ENCODE measurements around the gene OTOP3.

The OTOP3 gene

GRCh38 chr17:74951680-74952421 is 16.2 kb downstream of the OTOP3 start:
- H3K27me3 ChIP-seq (ENCODE audit: control insufficient read depth, insufficient read depth, low read length, poor library complexity, severe bottlenecking), result peaks cover 4% of the 10 kb centered on the region
- no peak overlapping the region for H3K4me3 ChIP-seq (ENCODE audit: insufficient read depth, low read depth, low read length)
- H3K9me3 ChIP-seq (ENCODE audit: control insufficient read depth, low read length), result no peaks in the 10 kb centered on the region
- no peak overlapping the region for H3K27ac ChIP-seq (ENCODE audit: insufficient read depth, low read depth, low read length, poor library complexity, severe bottlenecking)
- WGBS, 2 experiments, result 85% methylated on average over 32 of the region's 32 CpGs
- H3K36me3 ChIP-seq (ENCODE audit: control insufficient read depth, insufficient read depth, low read length), result no peaks in the 10 kb centered on the region
- H3K4me1 ChIP-seq (ENCODE audit: control insufficient read depth, insufficient read depth, low read length), result no peaks in the 10 kb centered on the region

GRCh38 chr17:74952431-74953133 is 16.9 kb downstream of the OTOP3 start:
- peaks cover 4% of the 10 kb centered on the region for H3K27me3 ChIP-seq (ENCODE audit: control insufficient read depth, insufficient read depth, low read length, poor library complexity, severe bottlenecking)

GRCh38 chr17:74953134-74953687 is 17.5 kb downstream of the OTOP3 start:
- Histone ChIP-seq H3K27me3 (ENCODE audit: control insufficient read depth, insufficient read depth, low read length, poor library complexity, severe bottlenecking) (peaks cover 6% of the 10 kb centered on the region), H3K4me3 (ENCODE audit: insufficient read depth, low read depth, low read length) (no peak overlapping the region), H3K27ac (ENCODE audit: insufficient read depth, low read depth, low read length, poor library complexity, severe bottlenecking) (no peak overlapping the region), H3K9me3 (ENCODE audit: control insufficient read depth, low read length) (no peaks in the 10 kb centered on the region), H3K4me1 (ENCODE audit: control insufficient read depth, insufficient read depth, low read length) (no peaks in the 10 kb centered on the region), H3K36me3 (ENCODE audit: control insufficient read depth, insufficient read depth, low read length) (no peaks in the 10 kb centered on the region)
- 91 to 92% methylated on average over 11 of the region's 11 CpGs for WGBS, 2 experiments

More at GRCh38 chr17:74952431-74953133, 16.9 kb downstream of the OTOP3 start:
- Histone ChIP-seq H3K9me3 (ENCODE audit: control insufficient read depth, low read length) (no peaks in the 10 kb centered on the region), H3K36me3 (ENCODE audit: control insufficient read depth, insufficient read depth, low read length) (no peaks in the 10 kb centered on the region), H3K4me1 (ENCODE audit: control insufficient read depth, insufficient read depth, low read length) (no peaks in the 10 kb centered on the region), H3K27ac (ENCODE audit: insufficient read depth, low read depth, low read length, poor library complexity, severe bottlenecking) (no peak overlapping the region), H3K4me3 (ENCODE audit: insufficient read depth, low read depth, low read length) (no peak overlapping the region)
- 91% methylated on average over 24 of the region's 24 CpGs for WGBS, 2 experiments

DNA sequence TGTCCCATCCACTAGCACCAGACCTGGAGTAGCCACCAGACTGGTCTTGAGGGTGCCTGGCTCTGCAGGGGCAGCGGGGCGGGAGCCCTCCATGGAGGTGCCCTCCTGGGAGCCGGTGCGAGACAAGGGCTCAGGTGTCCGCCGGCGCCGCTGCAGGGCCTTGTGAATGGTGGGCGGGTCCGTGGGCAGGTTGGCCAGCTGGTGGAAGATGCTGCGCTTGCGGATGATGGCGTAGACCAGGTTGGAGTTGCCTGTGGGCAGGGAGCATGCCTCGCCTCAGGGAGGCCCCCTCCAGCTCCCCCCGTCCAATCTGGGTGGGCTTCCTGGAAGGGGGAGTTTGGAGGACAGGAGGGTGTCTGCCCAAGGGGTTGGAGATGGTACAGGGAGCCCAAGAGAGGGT is 18.4 kb downstream of the OTOP3 start:
- Histone ChIP-seq H3K4me1 (ENCODE audit: control insufficient read depth, insufficient read depth, low read length) (no peaks in the 10 kb centered on the region), H3K27me3 (ENCODE audit: control insufficient read depth, insufficient read depth, low read length, poor library complexity, severe bottlenecking) (peaks cover 15% of the 10 kb centered on the region), H3K4me3 (ENCODE audit: insufficient read depth, low read depth, low read length) (no peak overlapping the region), H3K36me3 (ENCODE audit: control insufficient read depth, insufficient read depth, low read length) (no peaks in the 10 kb centered on the region), H3K27ac (ENCODE audit: insufficient read depth, low read depth, low read length, poor library complexity, severe bottlenecking) (no peak overlapping the region), H3K9me3 (ENCODE audit: control insufficient read depth, low read length) (no peaks in the 10 kb centered on the region)
- 92 to 93% methylated on average over 15 of the region's 15 CpGs for WGBS, 2 experiments

GRCh38 chr17:74954665-74955421 is 19.1 kb downstream of the OTOP3 start:
- H3K4me3 ChIP-seq (ENCODE audit: insufficient read depth, low read depth, low read length), result no peak overlapping the region
- H3K36me3 ChIP-seq (ENCODE audit: control insufficient read depth, insufficient read depth, low read length), result no peaks in the 10 kb centered on the region
- H3K27me3 ChIP-seq (ENCODE audit: control insufficient read depth, insufficient read depth, low read length, poor library complexity, severe bottlenecking), result peaks cover 23% of the 10 kb centered on the region
- no peaks in the 10 kb centered on the region for H3K9me3 ChIP-seq (ENCODE audit: control insufficient read depth, low read length)
- H3K4me1 ChIP-seq (ENCODE audit: control insufficient read depth, insufficient read depth, low read length), result no peaks in the 10 kb centered on the region
- H3K27ac ChIP-seq (ENCODE audit: insufficient read depth, low read depth, low read length, poor library complexity, severe bottlenecking), result no peak overlapping the region
- 71 to 74% methylated on average over 13 of the region's 13 CpGs for WGBS, 2 experiments

GRCh38 chr17:74956093-74956492 is 20.4 kb downstream of the OTOP3 start:
- Histone ChIP-seq H3K9me3 (ENCODE audit: control insufficient read depth, low read length) (no peaks in the 10 kb centered on the region), H3K36me3 (ENCODE audit: control insufficient read depth, insufficient read depth, low read length) (no peaks in the 10 kb centered on the region), H3K27ac (ENCODE audit: insufficient read depth, low read depth, low read length, poor library complexity, severe bottlenecking) (no peak overlapping the region), H3K4me1 (ENCODE audit: control insufficient read depth, insufficient read depth, low read length) (no peaks in the 10 kb centered on the region), H3K4me3 (ENCODE audit: insufficient read depth, low read depth, low read length) (no peak overlapping the region), H3K27me3 (ENCODE audit: control insufficient read depth, insufficient read depth, low read length, poor library complexity, severe bottlenecking) (peaks cover 29% of the 10 kb centered on the region)
- WGBS, 2 experiments, result 78 to 85% methylated on average over 4 of the region's 4 CpGs

- WGBS, 2 experiments, result 50 to 52% methylated on average over 33 of the region's 33 CpGs
- H3K36me3 ChIP-seq (ENCODE audit: control insufficient read depth, insufficient read depth, low read length), result no peaks in the 10 kb centered on the region
- no peaks in the 10 kb centered on the region for H3K4me1 ChIP-seq (ENCODE audit: control insufficient read depth, insufficient read depth, low read length)
- H3K9me3 ChIP-seq (ENCODE audit: control insufficient read depth, low read length), result no peaks in the 10 kb centered on the region
- H3K27me3 ChIP-seq (ENCODE audit: control insufficient read depth, insufficient read depth, low read length, poor library complexity, severe bottlenecking), result peaks cover 29% of the 10 kb centered on the region
- H3K4me3 ChIP-seq (ENCODE audit: insufficient read depth, low read depth, low read length), result no peak overlapping the region
- H3K27ac ChIP-seq (ENCODE audit: insufficient read depth, low read depth, low read length, poor library complexity, severe bottlenecking), result no peak overlapping the region
These were observed 22.4 kb downstream of the OTOP3 start for GRCh38 chr17:74957935-74958740.

- Histone ChIP-seq H3K9me3 (ENCODE audit: control insufficient read depth, low read length) (no peaks in the 10 kb centered on the region), H3K4me1 (ENCODE audit: control insufficient read depth, insufficient read depth, low read length) (no peaks in the 10 kb centered on the region), H3K27me3 (ENCODE audit: control insufficient read depth, insufficient read depth, low read length, poor library complexity, severe bottlenecking) (peaks cover 29% of the 10 kb centered on the region), H3K27ac (ENCODE audit: insufficient read depth, low read depth, low read length, poor library complexity, severe bottlenecking) (no peak overlapping the region), H3K4me3 (ENCODE audit: insufficient read depth, low read depth, low read length) (no peak overlapping the region), H3K36me3 (ENCODE audit: control insufficient read depth, insufficient read depth, low read length) (no peaks in the 10 kb centered on the region)
- WGBS, 2 experiments, result 75% methylated on average over 14 of the region's 14 CpGs
These were observed 24.3 kb downstream of the OTOP3 start for GRCh38 chr17:74959826-74960515.

Data from ectodermal cell (in vitro differentiated cells).